NOMO-1 treated with DMSO at 0.1 percent for 48 hours (cell line): Measurements from ENCODE around the gene MPP2.
"Not testable (repeated sequence)": the region's sequence is repeated elsewhere in the genome, so short reads cannot be mapped to it uniquely, and the experiment has no call there.

ENCODE experiments used
- DNase-seq: peaks from one replicate; lab custom pipeline; 2025; ENCODE audit not compliant: unreplicated experiment; lab: John Stamatoyannopoulos, UW

The MPP2 gene

GRCh38 chr17:43905400-43905984 is 1.8 kb downstream of the MPP2 start:
- no peak for DNase-seq

GRCh38 chr17:43901861-43902589 is 5.3 kb downstream of the MPP2 start:
- DNase-seq = no peak

- DNase-seq = no peak
Observed at GRCh38 chr17:43900858-43901754, 6.2 kb downstream of the MPP2 start.

GRCh38 chr17:43900183-43900857 is 7.0 kb downstream of the MPP2 start:
- DNase-seq = peak; percentile 81

GRCh38 chr17:43898446-43898845 is 8.9 kb downstream of the MPP2 start:
- DNase-seq = no peak

GRCh38 chr17:43897831-43898230 is 9.5 kb downstream of the MPP2 start:
- DNase-seq = no peak

GRCh38 chr17:43894494-43894893 is 12.8 kb downstream of the MPP2 start:
- not testable (repeated sequence) for DNase-seq

- no peak for DNase-seq
Observed at GRCh38 chr17:43892647-43892952, 14.7 kb downstream of the MPP2 start.

- DNase-seq = no peak
Observed at GRCh38 chr17:43891851-43892646, 15.3 kb downstream of the MPP2 start.

- DNase-seq = no peak
Observed at GRCh38 chr17:43890240-43890639, 17.1 kb downstream of the MPP2 start.

GRCh38 chr17:43888548-43888947 is 18.8 kb downstream of the MPP2 start:
- DNase-seq = no peak

GRCh38 chr17:43882761-43883415 is 24.4 kb downstream of the MPP2 start:
- no peak for DNase-seq

- no peak for DNase-seq
Observed at GRCh38 chr17:43881758-43882505, 25.4 kb downstream of the MPP2 start.

GRCh38 chr17:43881181-43881580 is 26.2 kb downstream of the MPP2 start:
- no peak for DNase-seq

- DNase-seq = no peak
Observed at GRCh38 chr17:43880420-43880991, 26.8 kb downstream of the MPP2 start.

GRCh38 chr17:43879723-43880419 is 27.5 kb downstream of the MPP2 start:
- no peak for DNase-seq

- peak; percentile 42 for DNase-seq
Observed at GRCh38 chr17:43878260-43879175, 28.8 kb downstream of the MPP2 start.
